ENCODE results near the gene SORCS1.
"Not testable (repeated sequence)": the region's sequence is repeated elsewhere in the genome, so short reads cannot be mapped to it uniquely, and the experiment has no call there.

The SORCS1 gene

GRCh38 chr10:106952033-106952432, 212.5 kb downstream of the SORCS1 start:
- Mint-ChIP-seq H3K36me3 (ENCODE audit: low read depth) (no peaks in the 10 kb centered on the region), H3K27me3 (no peaks in the 10 kb centered on the region), H3K9me3 (no peaks in the 10 kb centered on the region), H3K27ac (no peak overlapping the region), H3K4me1 (ENCODE audit: low read depth) (peaks cover 16% of the 10 kb centered on the region), H3K4me3 (no peak overlapping the region)
- intact Hi-C loops (cut with micrococcal nuclease) = no loop called here

- peaks cover 7% of the 10 kb centered on the region for H3K4me1 Mint-ChIP-seq (ENCODE audit: low read depth)
- H3K4me3 Mint-ChIP-seq = no peak overlapping the region
- H3K27ac Mint-ChIP-seq = no peak overlapping the region
- intact Hi-C loops (cut with micrococcal nuclease) = no loop called here
- no peaks in the 10 kb centered on the region for H3K9me3 Mint-ChIP-seq
- peaks cover 2% of the 10 kb centered on the region for H3K27me3 Mint-ChIP-seq
- no peaks in the 10 kb centered on the region for H3K36me3 Mint-ChIP-seq (ENCODE audit: low read depth)
These were observed 214.6 kb downstream of the SORCS1 start for GRCh38 chr10:106949680-106950478.

- H3K27ac Mint-ChIP-seq = no peak overlapping the region
- no peaks in the 10 kb centered on the region for H3K9me3 Mint-ChIP-seq
- intact Hi-C loops (cut with micrococcal nuclease) = no loop called here
- H3K36me3 Mint-ChIP-seq (ENCODE audit: low read depth) = no peaks in the 10 kb centered on the region
- H3K4me1 Mint-ChIP-seq (ENCODE audit: low read depth) = peaks cover 7% of the 10 kb centered on the region
- no peak overlapping the region for H3K4me3 Mint-ChIP-seq
- H3K27me3 Mint-ChIP-seq = peaks cover 2% of the 10 kb centered on the region
These were observed 216.9 kb downstream of the SORCS1 start for GRCh38 chr10:106947643-106948042.

GRCh38 chr10:106942035-106942662, 222.4 kb downstream of the SORCS1 start:
- Mint-ChIP-seq H3K9me3 (no peaks in the 10 kb centered on the region), H3K27ac (no peak overlapping the region), H3K4me3 (no peak overlapping the region), H3K4me1 (ENCODE audit: low read depth) (peaks cover 19% of the 10 kb centered on the region), H3K27me3 (peaks cover 2% of the 10 kb centered on the region), H3K36me3 (ENCODE audit: low read depth) (peaks cover 6% of the 10 kb centered on the region)
- intact Hi-C loops (cut with micrococcal nuclease) = no loop called here

GRCh38 chr10:106941297-106942034, 223.0 kb downstream of the SORCS1 start:
- Mint-ChIP-seq H3K36me3 (ENCODE audit: low read depth) (peaks cover 6% of the 10 kb centered on the region), H3K4me1 (ENCODE audit: low read depth) (peaks cover 19% of the 10 kb centered on the region), H3K27me3 (peaks cover 2% of the 10 kb centered on the region), H3K4me3 (no peak overlapping the region), H3K27ac (no peak overlapping the region), H3K9me3 (no peaks in the 10 kb centered on the region)
- intact Hi-C loops (cut with micrococcal nuclease) = no loop called here

GRCh38 chr10:106938513-106938912, 226.0 kb downstream of the SORCS1 start:
- intact Hi-C loops (cut with micrococcal nuclease) = no loop called here
- H3K36me3 Mint-ChIP-seq (ENCODE audit: low read depth) = peaks cover 6% of the 10 kb centered on the region
- H3K4me3 Mint-ChIP-seq = no peak overlapping the region
- no peaks in the 10 kb centered on the region for H3K9me3 Mint-ChIP-seq
- H3K4me1 Mint-ChIP-seq (ENCODE audit: low read depth) = peaks cover 35% of the 10 kb centered on the region
- no peaks in the 10 kb centered on the region for H3K27me3 Mint-ChIP-seq
- H3K27ac Mint-ChIP-seq = peak overlapping the region; percentile 35

- H3K4me3 Mint-ChIP-seq = no peak overlapping the region
- peaks cover 6% of the 10 kb centered on the region for H3K36me3 Mint-ChIP-seq (ENCODE audit: low read depth)
- peaks cover 49% of the 10 kb centered on the region for H3K4me1 Mint-ChIP-seq (ENCODE audit: low read depth)
- H3K9me3 Mint-ChIP-seq = no peaks in the 10 kb centered on the region
- intact Hi-C loops (cut with micrococcal nuclease) = loop anchor here (1.0 to 2.0 kb wide), 2 partner anchors 61 to 99 kb away; no protein-coding TSS in a partner anchor
- no peaks in the 10 kb centered on the region for H3K27me3 Mint-ChIP-seq
- H3K27ac Mint-ChIP-seq = peak overlapping the region; percentile 55
These were observed 228.5 kb downstream of the SORCS1 start for GRCh38 chr10:106935978-106936451.

- Mint-ChIP-seq H3K27ac (peak overlapping the region; percentile 39), H3K27me3 (no peaks in the 10 kb centered on the region), H3K4me1 (ENCODE audit: low read depth) (peaks cover 45% of the 10 kb centered on the region), H3K9me3 (no peaks in the 10 kb centered on the region), H3K4me3 (no peak overlapping the region), H3K36me3 (ENCODE audit: low read depth) (no peaks in the 10 kb centered on the region)
- intact Hi-C loops (cut with micrococcal nuclease) = no loop called here
These were observed 232.7 kb downstream of the SORCS1 start for GRCh38 chr10:106931853-106932249.

GRCh38 chr10:106931159-106931852, 233.2 kb downstream of the SORCS1 start:
- no peaks in the 10 kb centered on the region for H3K27me3 Mint-ChIP-seq
- H3K36me3 Mint-ChIP-seq (ENCODE audit: low read depth) = no peaks in the 10 kb centered on the region
- intact Hi-C loops (cut with micrococcal nuclease) = no loop called here
- H3K4me1 Mint-ChIP-seq (ENCODE audit: low read depth) = peaks cover 45% of the 10 kb centered on the region
- no peaks in the 10 kb centered on the region for H3K9me3 Mint-ChIP-seq
- H3K4me3 Mint-ChIP-seq = no peak overlapping the region
- H3K27ac Mint-ChIP-seq = peak overlapping the region; percentile 39

GRCh38 chr10:106930751-106931150, 233.8 kb downstream of the SORCS1 start:
- Mint-ChIP-seq H3K27me3 (no peaks in the 10 kb centered on the region), H3K27ac (peak overlapping the region; percentile 39), H3K4me1 (ENCODE audit: low read depth) (peaks cover 40% of the 10 kb centered on the region), H3K9me3 (no peaks in the 10 kb centered on the region), H3K36me3 (ENCODE audit: low read depth) (no peaks in the 10 kb centered on the region), H3K4me3 (no peak overlapping the region)
- intact Hi-C loops (cut with micrococcal nuclease) = no loop called here

- intact Hi-C loops (cut with micrococcal nuclease) = no loop called here
- H3K4me3 Mint-ChIP-seq = no peak overlapping the region
- no peaks in the 10 kb centered on the region for H3K9me3 Mint-ChIP-seq
- H3K27me3 Mint-ChIP-seq = no peaks in the 10 kb centered on the region
- no peak overlapping the region for H3K27ac Mint-ChIP-seq
- no peaks in the 10 kb centered on the region for H3K36me3 Mint-ChIP-seq (ENCODE audit: low read depth)
- H3K4me1 Mint-ChIP-seq (ENCODE audit: low read depth) = peaks cover 37% of the 10 kb centered on the region
These were observed 235.1 kb downstream of the SORCS1 start for GRCh38 chr10:106929291-106929895.

- H3K9me3 Mint-ChIP-seq; H3K27ac Mint-ChIP-seq; H3K27me3 Mint-ChIP-seq; intact Hi-C loops (cut with micrococcal nuclease); H3K36me3 Mint-ChIP-seq (ENCODE audit: low read depth); H3K4me3 Mint-ChIP-seq: not testable (repeated sequence)
- H3K4me1 Mint-ChIP-seq (ENCODE audit: low read depth) = peaks cover 35% of the 10 kb centered on the region
These were observed 236.4 kb downstream of the SORCS1 start for GRCh38 chr10:106928151-106928550.

- H3K4me1 Mint-ChIP-seq (ENCODE audit: low read depth) = peaks cover 22% of the 10 kb centered on the region
- intact Hi-C loops (cut with micrococcal nuclease) = no loop called here
- H3K36me3 Mint-ChIP-seq (ENCODE audit: low read depth) = no peaks in the 10 kb centered on the region
These were observed 239.3 kb downstream of the SORCS1 start for GRCh38 chr10:106925191-106925590.

More at GRCh38 chr10:106925191-106925590, 239.3 kb downstream of the SORCS1 start:
- Mint-ChIP-seq H3K4me3 (no peak overlapping the region), H3K9me3 (no peaks in the 10 kb centered on the region), H3K27me3 (peaks cover 3% of the 10 kb centered on the region), H3K27ac (peak overlapping the region; percentile 22)
